Right atrium auricular region (tissue), 2 donors: Measurements from ENCODE around the gene GPHN. TPM values are rescaled to one million over a fixed set of nuclear protein-coding genes. Genes with fewer than 3 reads are reported as not detected.

Experiments used
- DNase-seq: peaks from one replicate; pipeline ENCODE4 v3.0.0-alpha.2; 2019; ENCODE audit warnings: low spot score
- H3K27ac ChIP-seq, 2 donors: fragments of 200-600 bp; sonication (generic); 1 replicate in 1 of 2; 2 replicates in 1 of 2; pipeline ENCODE4 v1.5.1; 2016 to 2019
- H3K27me3 ChIP-seq, 2 donors: fragments of 200-600 bp; sonication (generic); one replicate each; pipeline versions ENCODE4 v1.5.1 to v1.6.0; 2017 to 2019
- H3K36me3 ChIP-seq: fragments of 200-600 bp; sonication (generic); one replicate; pipeline ENCODE4 v1.5.1; 2016
- H3K4me1 ChIP-seq, 2 donors: fragments of 200-600 bp; sonication (generic); one replicate each; pipeline versions ENCODE4 v1.5.1 to v1.6.0; 2017 to 2019
- H3K4me3 ChIP-seq, 2 donors: fragments of 200-600 bp; sonication (generic); 1 replicate in 1 of 2; 2 replicates in 1 of 2; pipeline ENCODE4 v1.5.1; 2017 to 2019; ENCODE audit warnings: mild to moderate bottlenecking in 1 of 2, moderate library complexity in 1 of 2
- H3K9me3 ChIP-seq, 2 donors: fragments of 200-600 bp; sonication (generic); one replicate each; pipeline ENCODE4 v1.5.1; 2019
- total RNA-seq, 2 donors: library from RNA; depleted of rRNA; stranded (reverse); fragments of >200 nt; gene quantifications; one replicate each; pipeline ENCODE4 v1.1.0, GENCODE V29; 2016
- TF ChIP-seq, protein P1 (sequence below), 2 donors: fragments of 200-600 bp; sonication (generic); IDR thresholded peaks; one replicate each; pipeline ENCODE4 v1.5.1; 2019; ENCODE audit warnings: antibody characterized with exemption in 2 of 2

GPHN gene
- total RNA-seq, 2 donors from 2014 or later = 14.9 TPM

DNA sequence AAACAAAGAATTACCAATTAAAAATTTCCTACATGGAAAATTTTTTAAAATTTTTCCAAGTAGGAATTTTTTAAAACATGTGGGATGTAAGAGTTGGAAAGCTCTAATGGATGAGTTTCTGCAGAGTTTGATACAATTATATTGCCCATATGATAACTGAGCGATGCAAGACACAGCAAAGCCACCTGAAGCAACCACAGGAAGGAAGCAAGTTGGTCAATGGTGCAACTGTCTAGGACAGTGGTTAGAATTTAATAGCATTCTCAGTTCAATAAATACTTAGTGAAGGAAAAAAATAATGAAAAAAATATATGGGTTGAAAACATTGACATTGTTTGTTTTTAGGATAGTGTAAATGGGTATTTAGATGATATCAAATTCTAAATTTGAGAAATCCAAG, 502.7 kb downstream of the GPHN start:
- H3K4me1 ChIP-seq = no peaks in the 10 kb centered on the region
- DNase-seq = no peak
- H3K27ac ChIP-seq = no peak overlapping the region
- no peaks in the 10 kb centered on the region for H3K27me3 ChIP-seq
- H3K9me3 ChIP-seq = no peaks in the 10 kb centered on the region
- H3K36me3 ChIP-seq = no peaks in the 10 kb centered on the region
- TF ChIP-seq, protein P1, sequence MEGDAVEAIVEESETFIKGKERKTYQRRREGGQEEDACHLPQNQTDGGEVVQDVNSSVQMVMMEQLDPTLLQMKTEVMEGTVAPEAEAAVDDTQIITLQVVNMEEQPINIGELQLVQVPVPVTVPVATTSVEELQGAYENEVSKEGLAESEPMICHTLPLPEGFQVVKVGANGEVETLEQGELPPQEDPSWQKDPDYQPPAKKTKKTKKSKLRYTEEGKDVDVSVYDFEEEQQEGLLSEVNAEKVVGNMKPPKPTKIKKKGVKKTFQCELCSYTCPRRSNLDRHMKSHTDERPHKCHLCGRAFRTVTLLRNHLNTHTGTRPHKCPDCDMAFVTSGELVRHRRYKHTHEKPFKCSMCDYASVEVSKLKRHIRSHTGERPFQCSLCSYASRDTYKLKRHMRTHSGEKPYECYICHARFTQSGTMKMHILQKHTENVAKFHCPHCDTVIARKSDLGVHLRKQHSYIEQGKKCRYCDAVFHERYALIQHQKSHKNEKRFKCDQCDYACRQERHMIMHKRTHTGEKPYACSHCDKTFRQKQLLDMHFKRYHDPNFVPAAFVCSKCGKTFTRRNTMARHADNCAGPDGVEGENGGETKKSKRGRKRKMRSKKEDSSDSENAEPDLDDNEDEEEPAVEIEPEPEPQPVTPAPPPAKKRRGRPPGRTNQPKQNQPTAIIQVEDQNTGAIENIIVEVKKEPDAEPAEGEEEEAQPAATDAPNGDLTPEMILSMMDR (IDR thresholded peaks at IDR 0.05) = no peak
- H3K4me3 ChIP-seq = no peak overlapping the region

DNA sequence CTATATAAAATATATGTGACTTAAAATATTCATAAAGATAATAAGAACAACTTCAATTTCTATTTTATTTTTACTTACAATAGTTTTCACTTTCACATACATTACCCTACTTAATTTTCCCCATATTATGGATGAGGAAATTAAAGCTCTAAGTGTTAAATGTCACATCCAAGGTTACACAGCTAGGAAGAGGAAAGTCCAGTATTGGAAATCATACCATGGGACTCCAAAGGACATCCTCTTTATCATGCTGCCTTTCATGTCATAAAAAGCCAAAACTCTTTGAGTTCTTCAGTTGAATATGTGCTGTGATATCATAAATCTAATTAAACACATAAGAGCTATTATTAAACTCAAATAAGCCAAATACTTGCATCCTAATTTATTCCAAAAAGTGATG, 508.9 kb downstream of the GPHN start:
- Histone ChIP-seq H3K4me1 (no peaks in the 10 kb centered on the region), H3K27ac (no peak overlapping the region), H3K9me3 (no peaks in the 10 kb centered on the region), H3K4me3 (no peak overlapping the region), H3K27me3 (no peaks in the 10 kb centered on the region), H3K36me3 (no peaks in the 10 kb centered on the region)
- TF ChIP-seq, protein P1 (IDR thresholded peaks at IDR 0.05) = no peak
- no peak for DNase-seq

DNA sequence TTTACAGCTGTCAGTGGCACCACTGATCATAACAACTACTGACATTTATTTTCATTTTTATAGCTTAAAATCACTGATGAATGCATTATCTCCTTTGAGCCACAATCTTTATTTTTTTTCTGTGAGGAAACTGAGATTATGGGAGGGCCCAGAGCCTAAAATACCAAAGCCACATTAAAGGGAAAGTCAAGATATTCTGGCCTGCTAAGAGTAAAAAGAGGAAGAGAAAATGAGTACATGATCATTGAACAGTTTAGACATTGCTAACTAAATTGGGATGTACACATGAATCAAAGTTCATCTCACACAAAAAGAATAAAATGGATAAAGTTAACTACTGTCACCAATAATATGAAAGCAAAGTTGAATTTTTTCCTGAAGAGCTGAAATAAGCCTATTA, 510.8 kb downstream of the GPHN start:
- DNase-seq = no peak
- H3K4me1 ChIP-seq = no peaks in the 10 kb centered on the region
- no peaks in the 10 kb centered on the region for H3K27me3 ChIP-seq
- no peak overlapping the region for H3K4me3 ChIP-seq
- H3K27ac ChIP-seq = no peak overlapping the region
- H3K9me3 ChIP-seq = no peaks in the 10 kb centered on the region
- H3K36me3 ChIP-seq = no peaks in the 10 kb centered on the region
- TF ChIP-seq, protein P1 (IDR thresholded peaks at IDR 0.05) = no peak

DNA sequence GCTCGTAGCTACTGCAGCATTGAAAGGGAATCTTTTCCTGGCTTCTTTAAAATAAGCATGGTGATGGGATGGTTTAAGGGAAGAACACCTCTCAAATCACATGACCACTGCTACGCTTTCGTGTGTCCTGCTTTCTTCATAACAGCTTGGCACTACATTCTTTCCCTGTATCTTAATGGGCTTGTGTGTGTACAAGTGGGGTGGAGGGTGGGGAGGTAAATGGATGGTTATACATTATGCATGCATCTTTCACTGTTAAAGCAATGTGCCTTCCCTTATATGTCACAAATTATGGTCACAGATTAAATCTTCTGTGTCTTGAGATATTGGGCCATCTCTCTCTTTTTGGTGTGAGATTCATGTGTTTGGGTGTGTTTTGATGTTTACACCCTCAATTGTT, 511.8 kb downstream of the GPHN start:
- no peak for DNase-seq
- no peaks in the 10 kb centered on the region for H3K36me3 ChIP-seq
- TF ChIP-seq, protein P1 (IDR thresholded peaks at IDR 0.05) = no peak

DNA sequence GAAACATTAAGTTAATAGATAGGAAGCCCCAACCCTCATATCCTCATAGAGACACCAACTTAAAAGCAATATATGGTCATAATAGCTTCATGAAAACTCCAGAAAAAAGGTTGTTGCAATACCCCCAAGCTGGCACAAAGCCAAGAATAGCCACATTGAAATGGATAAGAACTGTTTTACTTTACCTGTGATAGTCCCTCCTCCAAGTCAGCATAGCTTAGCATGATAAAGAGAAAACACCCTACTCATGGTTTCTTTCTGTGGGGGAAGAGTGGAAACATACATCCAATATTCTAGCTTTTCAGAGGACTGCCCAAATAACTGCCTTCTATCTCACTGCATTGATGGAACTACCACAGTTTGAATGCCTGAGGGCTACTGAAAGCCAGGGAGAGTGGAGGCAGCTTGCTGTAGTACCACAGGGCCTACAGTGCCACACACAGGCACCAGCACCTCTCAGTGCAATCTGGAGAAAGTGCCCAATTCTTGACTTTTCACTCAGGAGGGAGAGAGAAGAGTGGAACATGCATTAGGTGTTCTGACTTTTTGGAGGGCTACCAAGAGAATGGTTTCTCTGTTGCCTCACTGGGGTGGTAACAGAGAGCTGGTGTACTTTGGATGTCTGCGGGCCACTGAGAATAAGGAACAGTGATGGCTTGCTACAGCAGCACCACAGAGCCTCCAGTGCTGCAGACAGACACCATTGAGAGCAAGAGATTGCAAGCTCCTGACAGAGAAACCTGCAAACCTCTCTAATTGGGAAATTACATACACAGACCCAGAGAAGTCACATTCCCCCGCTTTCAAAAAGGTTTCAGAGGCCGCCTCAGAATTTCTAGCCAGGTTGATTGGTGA, 524.2 kb downstream of the GPHN start:
- no peak overlapping the region for H3K27ac ChIP-seq
- TF ChIP-seq, protein P1 (IDR thresholded peaks at IDR 0.05) = no peak
- H3K36me3 ChIP-seq = no peaks in the 10 kb centered on the region
- DNase-seq = no peak
- no peak overlapping the region for H3K4me3 ChIP-seq
- H3K4me1 ChIP-seq = no peaks in the 10 kb centered on the region
- H3K27me3 ChIP-seq = no peaks in the 10 kb centered on the region
- H3K9me3 ChIP-seq = peaks cover 0 to 6% of the 10 kb centered on the region in 2 donors

More for the DNA sequence above, 511.8 kb downstream of the GPHN start:
- Histone ChIP-seq H3K4me3 (no peak overlapping the region), H3K27ac (no peak overlapping the region), H3K4me1 (no peaks in the 10 kb centered on the region), H3K27me3 (no peaks in the 10 kb centered on the region), H3K9me3 (peaks cover 0 to 5% of the 10 kb centered on the region in 2 donors)
